HepG2 (cell line): ENCODE measurements around the gene EIF1. TPM values are rescaled to one million over a fixed set of nuclear protein-coding genes. Genes with fewer than 3 reads are reported as not detected.

Experiments
- BRD4 ChIP-seq: sonication (generic); formaldehyde crosslinking; IDR thresholded peaks from 2 replicates; pipeline ENCODE4 v1.4.0; 2020; ENCODE audit warnings: missing genetic modification reagents
- CERS6 ChIP-seq: sonication (generic); formaldehyde crosslinking; IDR thresholded peaks from 2 replicates; pipeline ENCODE4 v1.5.0; 2020; ENCODE audit warnings: missing genetic modification reagents
- GATAD1 ChIP-seq: IDR thresholded peaks from 2 replicates; pipeline ENCODE4 v1.6.1; 2016; ENCODE audit warnings: missing genetic modification reagents, missing compliant biosample characterization
- GZF1 ChIP-seq: sonication (generic); formaldehyde crosslinking; IDR thresholded peaks from 2 replicates; pipeline ENCODE4 v1.5.1; 2020; ENCODE audit warnings: mild to moderate bottlenecking, missing genetic modification reagents
- HHEX ChIP-seq: IDR thresholded peaks from 2 replicates; pipeline ENCODE4 v1.6.1; 2016; ENCODE audit warnings: control low read depth
- MAZ ChIP-seq, 2 experiments: sonication (generic) in 1 of 2; formaldehyde crosslinking in 1 of 2; IDR thresholded peaks; 2 replicates each; pipeline versions ENCODE4 v1.5.0 to v1.6.1; 2012 to 2020; ENCODE audit warnings: low read depth in 2 of 2, mild to moderate bottlenecking in 2 of 2, borderline replicate concordance in 1 of 2, improper control_type of control experiment in 1 of 2, low read length in 1 of 2, missing genetic modification reagents in 1 of 2, moderate library complexity in 1 of 2
- PATZ1 ChIP-seq: sonication (generic); formaldehyde crosslinking; IDR thresholded peaks from 2 replicates; pipeline ENCODE4 v1.4.0; 2020; ENCODE audit warnings: missing genetic modification reagents
- PLRG1 ChIP-seq: fragments of 450-650 bp; conservative IDR thresholded peaks from 2 replicates; pipeline ENCODE4 v1.6.1; 2016
- PRDM10 ChIP-seq: sonication (generic); formaldehyde crosslinking; IDR thresholded peaks from 2 replicates; pipeline ENCODE4 v1.4.0; 2020; ENCODE audit warnings: low read depth, missing genetic modification reagents
- RFXANK ChIP-seq: IDR thresholded peaks from 2 replicates; pipeline ENCODE4 v1.6.1; 2016
- SCMH1 ChIP-seq: sonication (generic); formaldehyde crosslinking; IDR thresholded peaks from 2 replicates; pipeline ENCODE4 v1.9.0; 2021; ENCODE audit warnings: missing genetic modification reagents, mild to moderate bottlenecking, borderline replicate concordance
- TFDP1 ChIP-seq: IDR thresholded peaks from 2 replicates; pipeline ENCODE4 v1.6.1; 2016; ENCODE audit warnings: missing compliant biosample characterization, missing genetic modification reagents, borderline replicate concordance
- THRA ChIP-seq: sonication (generic); formaldehyde crosslinking; IDR thresholded peaks from 2 replicates; pipeline ENCODE4 v1.4.0; 2020; ENCODE audit warnings: missing genetic modification reagents, borderline replicate concordance
- TP53 ChIP-seq: sonication (generic); formaldehyde crosslinking; conservative IDR thresholded peaks from 2 replicates; pipeline ENCODE4 v1.4.0; 2020; ENCODE audit warnings: missing genetic modification reagents
- ZKSCAN5 ChIP-seq: sonication (generic); formaldehyde crosslinking; IDR thresholded peaks from 2 replicates; pipeline ENCODE4 v1.5.1; 2020; ENCODE audit warnings: mild to moderate bottlenecking, missing genetic modification reagents
- ZNF230 ChIP-seq: sonication (generic); formaldehyde crosslinking; IDR thresholded peaks from 2 replicates; pipeline ENCODE4 v1.4.0; 2020; ENCODE audit warnings: mild to moderate bottlenecking, missing genetic modification reagents
- ZNF264 ChIP-seq: sonication (generic); formaldehyde crosslinking; IDR thresholded peaks from 2 replicates; pipeline ENCODE4 v1.4.0; 2020; ENCODE audit warnings: missing genetic modification reagents
- ZNF329 ChIP-seq: sonication (generic); formaldehyde crosslinking; IDR thresholded peaks from 2 replicates; pipeline ENCODE4 v1.9.0; 2021; ENCODE audit warnings: low read depth, mild to moderate bottlenecking, missing genetic modification reagents
- ZNF34 ChIP-seq: sonication (generic); formaldehyde crosslinking; IDR thresholded peaks from 2 replicates; pipeline ENCODE4 v1.4.0; 2020; ENCODE audit warnings: mild to moderate bottlenecking, missing genetic modification reagents, borderline replicate concordance
- ZNF841 ChIP-seq: sonication (generic); formaldehyde crosslinking; IDR thresholded peaks from 2 replicates; pipeline ENCODE4 v1.8.1; 2023; ENCODE audit warnings: missing genetic modification reagents, borderline replicate concordance
- polyA plus RNA-seq, 8 experiments: library from polyadenylated mRNA; depleted of rRNA in 3 of 8; stranded (reverse) in 7 of 8; unstranded in 1 of 8; fragments of >200 nt; fragmentation: Illumina TruSeq in 4 of 8; extraction: Trizol in 4 of 8; gene quantifications; 2 replicates each; pipeline versions ENCODE4 v1.2.1 to v1.2.3, GENCODE V29; 2011 to 2016; ENCODE audit warnings: low read depth in 4 of 8, missing spikeins in 1 of 8, mixed read lengths in 1 of 8; ENCODE audit not compliant: insufficient read depth in 1 of 8
- total RNA-seq, 5 experiments: library from RNA; depleted of rRNA; stranded (reverse); fragments of >200 nt; fragmentation: Illumina TruSeq; extraction: Trizol; gene quantifications; 2 replicates each; pipeline ENCODE4 v1.2.3, GENCODE V29; 2016; ENCODE audit warnings: low read depth in 1 of 5

The EIF1 gene
- total and polyA plus RNA-seq, 2 of the 13 experiments (the other 11 are each of a cell fraction or from before 2014, with no cell fraction given) = 147 to 517 TPM

GRCh38 chr17:41738077-41738800, 49.6 kb downstream of the EIF1 start (continued):
- no peak for TF ChIP-seq ZNF230 (CRISPR knock-in tag)
- TF ChIP-seq TFDP1 = peak; percentile 61; the same call in 1 of the 2 replicates
- TF ChIP-seq PATZ1 = peak; percentile 53; the same call in 1 of the 2 replicates
- TF ChIP-seq GATAD1 (CRISPR knock-in tag) = peak; percentile 44
- TF ChIP-seq PRDM10 = peak; percentile 54; the same call in 1 of the 2 replicates
- TF ChIP-seq ZKSCAN5 (CRISPR knock-in tag) = no peak
- no peak for TF ChIP-seq BRD4 (CRISPR knock-in tag)
- TF ChIP-seq ZNF329 = 0 out of 2 replicates have a peak, but pooled peaks have one; percentile 40
- TF ChIP-seq GZF1 (CRISPR knock-in tag) = 0 out of 2 replicates have a peak, but pooled peaks have one; percentile 44
- TF ChIP-seq CERS6 (CRISPR knock-in tag) = no peak
- no peak for TF ChIP-seq ZNF264 (CRISPR knock-in tag)
- TF ChIP-seq PLRG1 = no peak
- no peak for TF ChIP-seq ZNF841
- peak; percentile 56; the same call in 1 of the 2 replicates for TF ChIP-seq THRA (CRISPR knock-in tag)
- TF ChIP-seq ZNF34 (CRISPR knock-in tag) = peak; percentile 86; the same call in 1 of the 2 replicates
- TF ChIP-seq TP53 (CRISPR knock-in tag) = no peak
- no peak for TF ChIP-seq SCMH1 (CRISPR knock-in tag)
- no peak for TF ChIP-seq MAZ (IDR thresholded peaks at IDR 0.05; ENCODE audit: borderline replicate concordance, low read depth, low read length)
- no peak; the same call in 1 of the 2 replicates for TF ChIP-seq MAZ (CRISPR knock-in tag; IDR thresholded peaks at IDR 0.05; ENCODE audit: low read depth)
- TF ChIP-seq HHEX (CRISPR knock-in tag) = no peak
- 0 out of 2 replicates have a peak, but pooled peaks have one; percentile 38 for TF ChIP-seq RFXANK
